ENCODE results near the gene ATF2. TPM values are rescaled to one million over a fixed set of nuclear protein-coding genes. Genes with fewer than 3 reads are reported as not detected.

ATF2 gene
- total and polyA plus RNA-seq, 9 of the 15 experiments (the other 6 are each of a cell fraction or from before 2014, with no cell fraction given) = 24.2 to 111 (median 45.9) TPM

DNA sequence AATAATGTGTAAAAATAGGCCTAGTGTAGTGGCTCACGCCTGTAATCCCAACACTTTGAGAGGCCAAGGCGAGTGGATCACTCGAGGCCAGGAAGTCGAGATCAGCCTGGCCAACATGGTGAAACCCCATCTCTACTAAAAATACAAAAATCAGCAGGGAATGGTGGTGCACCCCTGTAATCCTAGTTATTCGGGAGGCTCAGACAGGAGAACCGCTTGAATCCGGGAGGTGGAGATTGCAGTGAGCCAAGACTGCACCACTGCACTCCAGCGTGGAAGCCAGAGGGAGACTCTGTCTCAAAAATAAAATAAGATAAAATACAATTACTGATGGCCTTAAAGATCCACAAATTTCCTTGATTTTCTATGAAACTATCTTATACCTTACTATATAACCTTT lies 3.8 kb downstream of the ATF2 start:
- no TSS peak for BruUV-seq (replicated peaks)
- Histone ChIP-seq H3K4me2 (ENCODE audit: insufficient read depth, low read length) (no peak overlapping the region), H3K9ac (ENCODE audit: insufficient read depth in 1 of 2, low read depth in 2 of 2, low read length in 2 of 2) (no peak overlapping the region), H3K27ac (ENCODE audit: extremely low read depth, low read depth, low read length) (peak overlapping the region; percentile 41; the same call in 2 of the 3 replicates), H3K9me3 (replicated peaks; ENCODE audit: control insufficient read depth, insufficient read depth, low read depth, low read length) (peaks cover 3% of the 10 kb centered on the region; the same call in 1 of the 2 replicates), H3K9me1 (ENCODE audit: control insufficient read depth, insufficient read depth, low read length) (no peaks in the 10 kb centered on the region), H3K36me3 (ENCODE audit: control insufficient read depth, insufficient read depth, low read length) (peaks cover 16% of the 10 kb centered on the region; the same call in 2 of the 3 replicates), H3K4me3 (no peak overlapping the region), H3K79me2 (ENCODE audit: control insufficient read depth, insufficient read depth, low read length) (peaks cover 95% of the 10 kb centered on the region), H2AFZ (ENCODE audit: low read depth, low read length) (no peak overlapping the region), H3K27me3 (ENCODE audit: control insufficient read depth in 2 of 2, insufficient read depth in 2 of 2, low read length in 2 of 2) (no peaks in the 10 kb centered on the region), H3K4me1 (replicated peaks in 1 of 2; ENCODE audit: control insufficient read depth in 2 of 2, insufficient read depth in 2 of 2, low read length in 2 of 2) (peaks cover 15 to 17% of the 10 kb centered on the region in 2 experiments), H4K20me1 (replicated peaks; ENCODE audit: control insufficient read depth, insufficient read depth, low read length) (0 out of 2 replicates have a peak, but pooled peaks cover 9% of the 10 kb centered on the region)
- WGBS (ENCODE audit: insufficient coverage, low coverage, missing lambda C conversion rate) = 89% methylated on average over 8 of the region's 8 CpGs
- no peak for ATAC-seq
- no peak for DNase-seq (ENCODE audit: extremely low read depth in 1 of 4, low spot score in 3 of 4)
- CTCF ChIA-PET (ENCODE audit: low intra/inter-chr PET ratio) = no interaction called here
- in situ Hi-C loops (cut with MboI) (loop anchor here (10.0 kb wide), 1 partner anchor 1219 kb away; no protein-coding TSS in a partner anchor), intact Hi-C loops (cut with micrococcal nuclease) (no loop called here)
- FAIRE-seq = no peak
- POLR2A ChIA-PET = interaction anchor here (0.6 to 3.4 kb wide), 3 partner anchors 8 to 32 kb away, joined by 3 to 17 read pairs (median 3); no protein-coding TSS in a partner anchor
- no peak for TF ChIP-seq ZNF124 (CRISPR knock-in tag; IDR thresholded peaks at IDR 0.05)
- TF ChIP-seq, protein P1, sequence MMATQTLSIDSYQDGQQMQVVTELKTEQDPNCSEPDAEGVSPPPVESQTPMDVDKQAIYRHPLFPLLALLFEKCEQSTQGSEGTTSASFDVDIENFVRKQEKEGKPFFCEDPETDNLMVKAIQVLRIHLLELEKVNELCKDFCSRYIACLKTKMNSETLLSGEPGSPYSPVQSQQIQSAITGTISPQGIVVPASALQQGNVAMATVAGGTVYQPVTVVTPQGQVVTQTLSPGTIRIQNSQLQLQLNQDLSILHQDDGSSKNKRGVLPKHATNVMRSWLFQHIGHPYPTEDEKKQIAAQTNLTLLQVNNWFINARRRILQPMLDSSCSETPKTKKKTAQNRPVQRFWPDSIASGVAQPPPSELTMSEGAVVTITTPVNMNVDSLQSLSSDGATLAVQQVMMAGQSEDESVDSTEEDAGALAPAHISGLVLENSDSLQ (IDR thresholded peaks at IDR 0.05) = no peak
- TF ChIP-seq JUN (IDR thresholded peaks at IDR 0.05; ENCODE audit: borderline replicate concordance, low read depth, low read length) = no peak
- TF ChIP-seq JUN (CRISPR knock-in tag; IDR thresholded peaks at IDR 0.05; ENCODE audit: borderline replicate concordance) = no peak
- TF ChIP-seq ASH1L (IDR thresholded peaks at IDR 0.05; ENCODE audit: borderline replicate concordance, low read depth, partially characterized antibody) = no peak
- no peak for TF ChIP-seq HMG20B (CRISPR knock-in tag; IDR thresholded peaks at IDR 0.05)
- TF ChIP-seq TRIM24 (IDR thresholded peaks at IDR 0.05) = peak; percentile 13 to 33; a peak in 1 of 4 replicates
- no peak for TF ChIP-seq SMAD4 (CRISPR knock-in tag; conservative IDR thresholded peaks at IDR 0.05)
- TF ChIP-seq JUNB (CRISPR knock-in tag; conservative IDR thresholded peaks at IDR 0.05) = no peak
- TF ChIP-seq NR3C1 (CRISPR knock-in tag; IDR thresholded peaks at IDR 0.05) = no peak
- TF ChIP-seq, protein P2, sequence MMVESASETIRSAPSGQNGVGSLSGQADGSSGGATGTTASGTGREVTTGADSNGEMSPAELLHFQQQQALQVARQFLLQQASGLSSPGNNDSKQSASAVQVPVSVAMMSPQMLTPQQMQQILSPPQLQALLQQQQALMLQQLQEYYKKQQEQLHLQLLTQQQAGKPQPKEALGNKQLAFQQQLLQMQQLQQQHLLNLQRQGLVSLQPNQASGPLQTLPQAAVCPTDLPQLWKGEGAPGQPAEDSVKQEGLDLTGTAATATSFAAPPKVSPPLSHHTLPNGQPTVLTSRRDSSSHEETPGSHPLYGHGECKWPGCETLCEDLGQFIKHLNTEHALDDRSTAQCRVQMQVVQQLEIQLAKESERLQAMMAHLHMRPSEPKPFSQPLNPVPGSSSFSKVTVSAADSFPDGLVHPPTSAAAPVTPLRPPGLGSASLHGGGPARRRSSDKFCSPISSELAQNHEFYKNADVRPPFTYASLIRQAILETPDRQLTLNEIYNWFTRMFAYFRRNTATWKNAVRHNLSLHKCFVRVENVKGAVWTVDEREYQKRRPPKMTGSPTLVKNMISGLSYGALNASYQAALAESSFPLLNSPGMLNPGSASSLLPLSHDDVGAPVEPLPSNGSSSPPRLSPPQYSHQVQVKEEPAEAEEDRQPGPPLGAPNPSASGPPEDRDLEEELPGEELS (CRISPR knock-in tag; IDR thresholded peaks at IDR 0.05; ENCODE audit: borderline replicate concordance) = no peak
- no peak for TF ChIP-seq ZNF23 (CRISPR knock-in tag; IDR thresholded peaks at IDR 0.05)
- TF ChIP-seq FOXP1 (CRISPR knock-in tag; IDR thresholded peaks at IDR 0.05) = no peak
- no peak for TF ChIP-seq JUND (IDR thresholded peaks at IDR 0.05; ENCODE audit: borderline replicate concordance, low read depth, low read length)
- TF ChIP-seq JUND (tag; IDR thresholded peaks at IDR 0.05; ENCODE audit: borderline replicate concordance, low read depth, low read length) = no peak
- no peak for TF ChIP-seq FOS (IDR thresholded peaks at IDR 0.05; ENCODE audit: extremely low read depth, insufficient read length)
- TF ChIP-seq, protein P3, sequence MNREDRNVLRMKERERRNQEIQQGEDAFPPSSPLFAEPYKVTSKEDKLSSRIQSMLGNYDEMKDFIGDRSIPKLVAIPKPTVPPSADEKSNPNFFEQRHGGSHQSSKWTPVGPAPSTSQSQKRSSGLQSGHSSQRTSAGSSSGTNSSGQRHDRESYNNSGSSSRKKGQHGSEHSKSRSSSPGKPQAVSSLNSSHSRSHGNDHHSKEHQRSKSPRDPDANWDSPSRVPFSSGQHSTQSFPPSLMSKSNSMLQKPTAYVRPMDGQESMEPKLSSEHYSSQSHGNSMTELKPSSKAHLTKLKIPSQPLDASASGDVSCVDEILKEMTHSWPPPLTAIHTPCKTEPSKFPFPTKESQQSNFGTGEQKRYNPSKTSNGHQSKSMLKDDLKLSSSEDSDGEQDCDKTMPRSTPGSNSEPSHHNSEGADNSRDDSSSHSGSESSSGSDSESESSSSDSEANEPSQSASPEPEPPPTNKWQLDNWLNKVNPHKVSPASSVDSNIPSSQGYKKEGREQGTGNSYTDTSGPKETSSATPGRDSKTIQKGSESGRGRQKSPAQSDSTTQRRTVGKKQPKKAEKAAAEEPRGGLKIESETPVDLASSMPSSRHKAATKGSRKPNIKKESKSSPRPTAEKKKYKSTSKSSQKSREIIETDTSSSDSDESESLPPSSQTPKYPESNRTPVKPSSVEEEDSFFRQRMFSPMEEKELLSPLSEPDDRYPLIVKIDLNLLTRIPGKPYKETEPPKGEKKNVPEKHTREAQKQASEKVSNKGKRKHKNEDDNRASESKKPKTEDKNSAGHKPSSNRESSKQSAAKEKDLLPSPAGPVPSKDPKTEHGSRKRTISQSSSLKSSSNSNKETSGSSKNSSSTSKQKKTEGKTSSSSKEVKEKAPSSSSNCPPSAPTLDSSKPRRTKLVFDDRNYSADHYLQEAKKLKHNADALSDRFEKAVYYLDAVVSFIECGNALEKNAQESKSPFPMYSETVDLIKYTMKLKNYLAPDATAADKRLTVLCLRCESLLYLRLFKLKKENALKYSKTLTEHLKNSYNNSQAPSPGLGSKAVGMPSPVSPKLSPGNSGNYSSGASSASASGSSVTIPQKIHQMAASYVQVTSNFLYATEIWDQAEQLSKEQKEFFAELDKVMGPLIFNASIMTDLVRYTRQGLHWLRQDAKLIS (CRISPR knock-in tag; IDR thresholded peaks at IDR 0.05) = no peak
